Effector memory CD4-positive, alpha-beta T cell (primary cell): ENCODE measurements around the gene OGDHL.
"Not testable (repeated sequence)": the region's sequence is repeated elsewhere in the genome, so short reads cannot be mapped to it uniquely, and the experiment has no call there.

Source experiments
- DNase-seq, 3 donors: peaks; one replicate each; pipeline ENCODE4 v3.0.0-alpha.2; 2020
- H3K27ac ChIP-seq: 2 replicates; pipeline ENCODE4 v1.7.0; 2013; ENCODE audit warnings: mild to moderate bottlenecking, low read length, moderate library complexity; ENCODE audit not compliant: insufficient read depth, poor library complexity, severe bottlenecking
- H3K27me3 ChIP-seq: replicated peaks from 2 replicates; pipeline ENCODE4 v1.7.0; 2013; ENCODE audit warnings: mild to moderate bottlenecking, low read length; ENCODE audit not compliant: insufficient read depth, control insufficient read depth, poor library complexity, severe bottlenecking
- H3K36me3 ChIP-seq: 2 replicates; pipeline ENCODE4 v1.7.0; 2013; ENCODE audit warnings: mild to moderate bottlenecking, low read length, moderate library complexity; ENCODE audit not compliant: control insufficient read depth, insufficient read depth
- H3K4me1 ChIP-seq: 2 replicates; pipeline ENCODE4 v1.7.0; 2013; ENCODE audit warnings: low read length, mild to moderate bottlenecking; ENCODE audit not compliant: control insufficient read depth, insufficient read depth, poor library complexity, severe bottlenecking
- H3K4me3 ChIP-seq: 2 replicates; pipeline ENCODE4 v1.7.0; 2013; ENCODE audit warnings: low read length, low read depth, mild to moderate bottlenecking; ENCODE audit not compliant: insufficient read depth, poor library complexity, severe bottlenecking
- H3K9me3 ChIP-seq: 2 replicates; pipeline ENCODE4 v1.7.0; 2013; ENCODE audit warnings: mild to moderate bottlenecking, low read length, moderate library complexity; ENCODE audit not compliant: control insufficient read depth

OGDHL gene

DNA sequence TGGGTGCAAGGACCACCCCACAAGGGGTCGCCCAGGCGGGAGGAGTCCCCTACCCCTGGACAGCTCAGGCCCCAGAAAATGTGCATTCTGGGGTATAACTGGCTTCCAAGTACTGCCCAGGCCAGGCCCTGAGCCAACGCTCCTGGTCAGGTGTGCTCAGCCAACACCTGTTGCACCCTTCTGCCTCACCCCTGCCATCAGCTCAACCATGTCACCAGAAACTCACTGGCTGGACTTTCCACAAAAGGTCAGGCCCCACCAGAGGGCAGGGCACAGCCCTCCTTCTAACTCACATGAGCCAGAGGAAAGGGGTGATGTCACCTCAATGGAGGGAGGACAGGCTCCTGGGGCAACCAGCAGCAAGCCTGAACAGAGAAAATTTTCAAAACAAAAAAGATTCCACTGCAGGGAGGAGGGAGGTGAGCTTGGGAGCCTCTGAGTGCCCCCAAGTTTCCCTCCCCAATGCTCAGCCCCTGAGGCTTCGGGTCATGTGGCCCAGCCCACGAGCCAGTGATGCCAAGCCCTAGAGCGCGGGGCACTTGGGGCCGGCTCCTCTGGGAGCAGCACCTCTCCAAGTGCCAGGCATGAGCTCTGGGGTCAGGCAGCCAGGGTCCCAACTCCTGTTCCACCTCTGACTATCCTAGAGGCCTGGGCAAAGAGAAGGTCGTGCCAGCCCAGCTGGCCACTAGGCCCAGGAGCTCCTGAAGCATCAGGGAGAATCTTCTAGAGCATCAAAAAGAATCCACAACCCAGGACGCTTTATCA, 2.2 kb downstream of the OGDHL start:
- no peaks in the 10 kb centered on the region for H3K36me3 ChIP-seq
- peaks cover 6% of the 10 kb centered on the region for H3K27me3 ChIP-seq
- no peak for DNase-seq
- H3K9me3 ChIP-seq, result no peaks in the 10 kb centered on the region
- H3K4me3 ChIP-seq, result no peak overlapping the region
- H3K4me1 ChIP-seq, result peaks cover 3% of the 10 kb centered on the region
- H3K27ac ChIP-seq, result no peak overlapping the region

DNA sequence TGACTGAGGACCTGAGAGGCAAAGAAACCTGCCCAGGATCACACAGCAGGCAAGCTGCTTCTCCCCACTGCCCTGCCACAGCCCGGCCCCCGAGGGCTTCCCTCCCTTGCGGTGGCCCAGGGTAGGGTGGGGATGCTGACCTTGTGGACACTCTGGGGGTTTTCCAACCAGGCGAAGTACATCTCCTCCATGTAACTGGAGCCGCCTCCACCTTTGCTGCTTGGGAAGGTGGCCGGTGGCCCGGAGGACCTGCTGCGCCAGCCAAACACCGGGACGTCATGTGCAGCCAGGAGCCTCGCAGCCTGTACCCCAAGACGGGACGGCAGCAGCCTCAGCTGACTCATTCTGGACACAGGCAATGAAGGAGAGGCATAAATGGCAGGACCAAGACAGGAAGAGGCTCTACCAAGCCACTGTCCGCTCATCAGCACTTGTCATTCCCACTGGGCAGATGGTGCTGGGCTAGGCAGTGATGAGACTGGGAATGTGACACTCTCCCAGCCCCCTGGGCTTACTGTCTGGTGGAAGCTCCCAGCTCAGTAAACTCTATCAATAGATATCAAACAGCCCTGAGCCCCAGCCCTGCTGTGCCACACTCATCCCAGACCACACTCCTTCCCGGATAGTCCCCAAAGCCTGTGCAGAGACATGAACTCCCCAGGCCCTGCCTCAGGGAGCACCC, 3.7 kb downstream of the OGDHL start:
- Histone ChIP-seq H3K27ac (no peak overlapping the region), H3K27me3 (peaks cover 6% of the 10 kb centered on the region), H3K4me1 (peaks cover 3% of the 10 kb centered on the region), H3K9me3 (no peaks in the 10 kb centered on the region), H3K4me3 (no peak overlapping the region), H3K36me3 (no peaks in the 10 kb centered on the region)
- DNase-seq, result no peak

DNA sequence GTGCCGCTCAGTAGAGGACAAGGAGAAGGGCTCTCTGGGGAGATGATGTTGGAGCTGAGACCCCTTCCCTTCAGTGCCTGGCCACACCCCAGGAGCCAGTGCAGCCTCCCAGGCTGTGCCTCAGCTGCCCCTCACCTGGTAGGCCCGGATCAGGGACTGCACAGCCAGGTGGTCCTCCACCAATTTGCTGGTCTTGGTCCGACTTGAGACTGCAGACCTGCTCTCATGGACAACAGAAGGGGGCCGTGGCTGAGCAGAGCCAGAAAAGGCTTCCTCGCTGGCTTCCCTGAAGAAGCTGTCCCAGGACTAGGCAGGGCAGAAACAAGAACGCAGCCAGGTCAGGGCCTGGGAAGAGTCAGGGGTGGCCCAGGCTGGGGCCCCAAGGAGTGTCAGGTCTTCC, 5.5 kb downstream of the OGDHL start:
- Histone ChIP-seq H3K4me1 (peaks cover under 1% of the 10 kb centered on the region), H3K27ac (no peak overlapping the region), H3K4me3 (no peak overlapping the region), H3K36me3 (no peaks in the 10 kb centered on the region), H3K27me3 (peaks cover 10% of the 10 kb centered on the region), H3K9me3 (no peaks in the 10 kb centered on the region)
- DNase-seq, result no peak

- Histone ChIP-seq H3K4me1 (no peaks in the 10 kb centered on the region), H3K36me3 (no peaks in the 10 kb centered on the region), H3K27ac (no peak overlapping the region), H3K9me3 (no peaks in the 10 kb centered on the region), H3K4me3 (no peak overlapping the region), H3K27me3 (peaks cover 10% of the 10 kb centered on the region)
- no peak for DNase-seq
Measured at GRCh38 chr10:49756031-49756430, 6.1 kb downstream of the OGDHL start.

DNA sequence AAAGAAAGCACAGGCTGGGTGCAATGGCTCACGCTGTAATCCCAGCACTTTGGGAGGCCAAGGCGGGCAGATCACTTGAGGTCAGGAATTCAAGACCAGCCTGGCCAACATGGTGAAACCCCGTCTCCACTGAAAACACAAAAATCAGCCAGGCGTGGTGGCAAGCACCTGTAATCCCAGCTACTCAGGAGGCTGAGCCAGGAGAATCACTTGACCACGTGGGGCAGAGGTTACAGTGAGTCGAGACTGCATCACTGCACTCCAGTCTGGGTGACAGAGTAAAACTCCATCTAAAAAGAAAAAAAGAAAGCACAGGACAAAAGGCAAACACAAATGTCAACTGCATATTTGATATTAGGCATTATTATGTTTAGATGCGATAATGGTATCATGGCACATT, 7.2 kb downstream of the OGDHL start:
- not testable (repeated sequence) for H3K27me3 ChIP-seq, DNase-seq, H3K4me1 ChIP-seq, H3K36me3 ChIP-seq, H3K27ac ChIP-seq, H3K4me3 ChIP-seq, H3K9me3 ChIP-seq

DNA sequence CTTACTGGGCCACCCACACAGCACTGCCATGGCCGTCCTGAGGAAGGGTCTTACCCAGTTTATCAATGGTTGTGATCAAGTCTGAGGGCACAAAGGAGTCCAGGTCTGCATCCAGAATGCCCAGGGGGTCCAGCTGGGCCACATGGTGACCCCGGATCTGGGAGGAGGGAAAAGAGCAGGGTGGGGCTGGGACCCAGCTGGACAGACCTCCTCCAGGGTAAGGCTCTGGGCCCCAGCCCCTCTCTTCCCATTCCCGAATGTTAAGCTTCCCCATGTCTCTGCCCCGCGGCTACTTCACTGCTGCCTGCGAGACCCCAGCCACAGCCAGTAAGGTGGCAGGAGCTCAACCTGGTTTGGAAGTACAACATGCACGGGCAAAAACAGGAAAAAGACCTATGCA, 9.5 kb downstream of the OGDHL start:
- peaks cover 4% of the 10 kb centered on the region for H3K27me3 ChIP-seq
- H3K4me1 ChIP-seq, result no peaks in the 10 kb centered on the region
- no peak overlapping the region for H3K27ac ChIP-seq
- no peak for DNase-seq
- no peak overlapping the region for H3K4me3 ChIP-seq
- H3K36me3 ChIP-seq, result no peaks in the 10 kb centered on the region
- H3K9me3 ChIP-seq, result no peaks in the 10 kb centered on the region

GRCh38 chr10:49751636-49752510, 10.2 kb downstream of the OGDHL start:
- H3K27me3 ChIP-seq, result peaks cover 4% of the 10 kb centered on the region
- H3K27ac ChIP-seq, result no peak overlapping the region
- H3K4me1 ChIP-seq, result no peaks in the 10 kb centered on the region
- no peaks in the 10 kb centered on the region for H3K36me3 ChIP-seq
- no peak for DNase-seq
- H3K9me3 ChIP-seq, result no peaks in the 10 kb centered on the region
- no peak overlapping the region for H3K4me3 ChIP-seq

GRCh38 chr10:49751216-49751615, 10.9 kb downstream of the OGDHL start:
- Histone ChIP-seq H3K4me1 (no peaks in the 10 kb centered on the region), H3K36me3 (no peaks in the 10 kb centered on the region), H3K4me3 (no peak overlapping the region), H3K27me3 (peaks cover 4% of the 10 kb centered on the region), H3K9me3 (no peaks in the 10 kb centered on the region), H3K27ac (no peak overlapping the region)
- no peak for DNase-seq

DNA sequence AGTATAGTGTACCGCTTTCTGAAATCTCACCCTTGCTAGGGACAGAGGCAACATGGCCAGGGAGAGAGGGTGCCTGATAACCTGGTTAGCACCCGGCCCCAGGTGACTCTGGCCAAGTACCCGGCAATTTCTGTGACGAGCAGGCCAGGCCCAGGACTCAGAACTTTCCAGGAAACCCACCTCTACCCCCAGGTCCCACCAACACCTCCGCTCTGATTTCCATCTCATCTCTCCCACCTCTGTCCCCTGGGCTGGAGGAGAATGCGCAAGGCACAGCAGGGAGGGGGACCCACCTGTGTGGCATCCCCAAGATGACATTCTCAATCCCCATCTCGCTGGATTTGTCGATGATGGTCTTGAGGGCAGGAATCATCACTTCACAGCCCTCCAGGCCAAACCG, 11.6 kb downstream of the OGDHL start:
- no peaks in the 10 kb centered on the region for H3K9me3 ChIP-seq
- H3K36me3 ChIP-seq, result no peaks in the 10 kb centered on the region
- no peak for DNase-seq
- H3K27me3 ChIP-seq, result peaks cover 4% of the 10 kb centered on the region
- no peak overlapping the region for H3K4me3 ChIP-seq
- no peak overlapping the region for H3K27ac ChIP-seq
- no peaks in the 10 kb centered on the region for H3K4me1 ChIP-seq
